Fibroblast of villous mesenchyme (primary cell): ENCODE results near the gene HOXB13. TPM values are rescaled to one million over a fixed set of nuclear protein-coding genes. Genes with fewer than 3 reads are reported as not detected.
A peak's percentile ranks its signal among the peaks of the same experiment; 100 is the strongest.

Experiments
- DNase-seq: peaks from one replicate; pipeline ENCODE4 v3.0.0-alpha.2; 2010; ENCODE audit warnings: low read depth
- H3K4me3 ChIP-seq: 2 replicates; pipeline ENCODE4 v1.5.1; 2011; ENCODE audit warnings: low read depth, mild to moderate bottlenecking, low read length
- total RNA-seq: library from RNA; depleted of rRNA; stranded (reverse); fragments of >200 nt; gene quantifications from 2 replicates; pipeline ENCODE4 v1.2.3, GENCODE V29; 2012
- TF ChIP-seq, protein P1 (sequence below): IDR thresholded peaks from 2 replicates; pipeline ENCODE4 v1.5.1; 2012; ENCODE audit warnings: low read depth, mild to moderate bottlenecking, low read length; ENCODE audit not compliant: insufficient read depth

Gene HOXB13
- under 0.01 and 0.32 TPM in 2 replicates for total RNA-seq

DNA sequence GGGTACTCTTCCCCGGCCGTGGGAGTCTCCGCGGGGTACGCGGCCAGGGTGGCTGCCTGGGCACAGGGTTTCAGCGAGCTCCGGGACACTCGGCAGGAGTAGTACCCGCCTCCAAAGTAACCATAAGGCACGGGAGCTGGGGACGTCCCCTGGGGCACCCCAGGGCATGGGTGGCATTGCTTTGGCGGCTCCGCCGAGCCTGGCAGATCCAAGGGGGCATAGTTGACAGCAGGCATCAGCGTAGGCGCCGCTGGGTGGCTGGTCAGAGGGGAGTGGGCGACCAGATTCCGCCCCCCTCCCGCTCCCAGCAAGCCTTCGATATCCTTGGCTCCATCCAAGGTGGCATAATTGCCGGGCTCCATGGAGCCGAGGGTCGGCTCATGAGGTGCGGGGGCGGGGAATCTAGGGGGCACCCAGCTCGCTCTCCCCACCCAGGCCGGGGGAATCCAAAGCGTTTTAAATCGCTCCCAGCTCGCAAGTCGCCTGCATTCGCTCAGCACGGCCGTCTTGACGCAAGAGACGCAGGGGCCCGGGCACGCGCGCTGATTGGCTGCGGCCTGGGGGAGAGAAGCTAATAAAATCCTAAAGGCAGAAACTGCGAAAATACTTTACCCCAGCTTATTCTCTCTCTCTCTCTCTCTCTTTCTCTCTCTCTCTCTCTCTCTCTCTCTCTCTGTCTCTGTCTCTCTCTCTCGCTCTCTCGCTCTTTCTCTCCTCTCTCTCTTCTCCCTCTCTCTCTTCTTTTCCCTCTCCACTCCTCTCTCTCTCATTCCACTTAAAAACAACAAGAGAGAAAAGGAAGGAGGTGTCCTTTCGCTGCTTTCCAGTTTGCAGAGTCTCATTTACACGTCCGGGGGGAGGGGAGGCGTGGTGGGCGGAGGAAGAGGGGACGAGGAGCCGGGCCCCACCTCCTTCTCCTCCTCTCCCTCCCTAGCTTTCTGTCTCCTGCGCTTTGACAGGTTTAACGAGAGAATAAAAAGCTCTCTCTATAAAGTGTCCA is at the start of gene HOXB13:
Gene HOXB13, minus strand, starts transcription at position 519 of the 1,000 bp plus-strand sequence. Its CDS starts 157 bp downstream, at position 362.
- peak; percentile 92 for DNase-seq
- TF ChIP-seq, protein P1, sequence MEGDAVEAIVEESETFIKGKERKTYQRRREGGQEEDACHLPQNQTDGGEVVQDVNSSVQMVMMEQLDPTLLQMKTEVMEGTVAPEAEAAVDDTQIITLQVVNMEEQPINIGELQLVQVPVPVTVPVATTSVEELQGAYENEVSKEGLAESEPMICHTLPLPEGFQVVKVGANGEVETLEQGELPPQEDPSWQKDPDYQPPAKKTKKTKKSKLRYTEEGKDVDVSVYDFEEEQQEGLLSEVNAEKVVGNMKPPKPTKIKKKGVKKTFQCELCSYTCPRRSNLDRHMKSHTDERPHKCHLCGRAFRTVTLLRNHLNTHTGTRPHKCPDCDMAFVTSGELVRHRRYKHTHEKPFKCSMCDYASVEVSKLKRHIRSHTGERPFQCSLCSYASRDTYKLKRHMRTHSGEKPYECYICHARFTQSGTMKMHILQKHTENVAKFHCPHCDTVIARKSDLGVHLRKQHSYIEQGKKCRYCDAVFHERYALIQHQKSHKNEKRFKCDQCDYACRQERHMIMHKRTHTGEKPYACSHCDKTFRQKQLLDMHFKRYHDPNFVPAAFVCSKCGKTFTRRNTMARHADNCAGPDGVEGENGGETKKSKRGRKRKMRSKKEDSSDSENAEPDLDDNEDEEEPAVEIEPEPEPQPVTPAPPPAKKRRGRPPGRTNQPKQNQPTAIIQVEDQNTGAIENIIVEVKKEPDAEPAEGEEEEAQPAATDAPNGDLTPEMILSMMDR: no peak
- peak within 1 kb of the TSS; percentile 68 for H3K4me3 ChIP-seq

DNA sequence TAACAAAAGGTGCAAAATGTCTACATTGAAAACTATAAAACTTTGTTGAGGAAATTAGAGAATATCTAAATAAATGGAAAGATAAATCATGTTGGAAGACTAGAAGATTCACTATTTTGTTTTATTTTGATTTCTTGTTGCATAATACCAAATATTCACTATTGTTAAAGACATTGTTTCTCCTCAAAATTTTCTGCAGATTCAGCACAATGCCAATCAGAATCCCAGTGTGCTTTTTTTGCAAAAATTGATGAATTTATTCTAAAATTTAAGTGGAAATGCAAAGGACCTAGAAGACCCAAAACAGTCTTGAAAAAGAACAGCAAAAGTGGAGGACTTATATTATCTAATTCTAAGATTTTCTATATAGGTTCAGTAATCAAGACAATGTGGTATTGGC is 48.1 kb upstream of the HOXB13 start:
- TF ChIP-seq, protein P1: no peak

DNA sequence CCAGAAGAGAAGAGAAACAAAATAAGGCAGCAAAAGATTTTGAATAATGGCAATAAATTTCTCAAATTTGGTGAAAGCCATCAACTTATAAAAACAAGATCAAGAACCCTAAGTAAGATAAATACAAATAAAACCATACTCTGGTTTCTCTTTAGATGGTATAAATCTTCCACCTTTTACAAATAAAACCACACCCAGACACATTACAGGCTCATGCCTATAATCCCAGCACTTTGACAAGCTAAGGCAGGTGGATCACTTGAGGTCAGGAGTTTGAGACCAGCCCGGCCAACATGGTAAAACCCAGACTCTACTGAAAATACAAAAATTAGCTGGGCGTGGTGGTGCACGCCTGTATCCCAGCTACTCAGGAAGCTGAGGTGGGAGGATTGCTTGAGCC is 44.7 kb upstream of the HOXB13 start:
- no peak overlapping the region for H3K4me3 ChIP-seq
- TF ChIP-seq, protein P1: no peak
- DNase-seq: no peak

More for the DNA sequence above, 48.1 kb upstream of the HOXB13 start:
- no peak for DNase-seq
- no peak overlapping the region for H3K4me3 ChIP-seq

DNA sequence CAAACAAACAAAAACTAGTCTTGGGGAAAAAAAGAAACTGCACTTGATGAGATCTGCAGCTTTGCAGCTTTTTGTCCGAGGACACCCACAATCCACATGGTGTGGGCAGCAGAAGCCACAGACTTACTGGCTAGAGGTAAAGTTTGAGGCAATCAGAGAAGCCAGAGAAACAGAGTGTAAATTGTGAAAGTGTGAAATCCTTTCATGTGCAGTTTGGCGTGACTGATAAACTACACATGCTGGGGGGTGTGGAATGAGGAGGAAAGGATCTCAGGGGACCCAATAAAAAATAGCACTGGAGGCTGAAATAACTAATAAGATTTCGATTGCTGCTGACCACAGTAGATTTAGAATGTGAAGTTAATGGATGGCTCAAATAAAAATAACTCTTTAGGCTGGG is 42.4 kb upstream of the HOXB13 start:
- DNase-seq: no peak
- TF ChIP-seq, protein P1: no peak
- no peak overlapping the region for H3K4me3 ChIP-seq

DNA sequence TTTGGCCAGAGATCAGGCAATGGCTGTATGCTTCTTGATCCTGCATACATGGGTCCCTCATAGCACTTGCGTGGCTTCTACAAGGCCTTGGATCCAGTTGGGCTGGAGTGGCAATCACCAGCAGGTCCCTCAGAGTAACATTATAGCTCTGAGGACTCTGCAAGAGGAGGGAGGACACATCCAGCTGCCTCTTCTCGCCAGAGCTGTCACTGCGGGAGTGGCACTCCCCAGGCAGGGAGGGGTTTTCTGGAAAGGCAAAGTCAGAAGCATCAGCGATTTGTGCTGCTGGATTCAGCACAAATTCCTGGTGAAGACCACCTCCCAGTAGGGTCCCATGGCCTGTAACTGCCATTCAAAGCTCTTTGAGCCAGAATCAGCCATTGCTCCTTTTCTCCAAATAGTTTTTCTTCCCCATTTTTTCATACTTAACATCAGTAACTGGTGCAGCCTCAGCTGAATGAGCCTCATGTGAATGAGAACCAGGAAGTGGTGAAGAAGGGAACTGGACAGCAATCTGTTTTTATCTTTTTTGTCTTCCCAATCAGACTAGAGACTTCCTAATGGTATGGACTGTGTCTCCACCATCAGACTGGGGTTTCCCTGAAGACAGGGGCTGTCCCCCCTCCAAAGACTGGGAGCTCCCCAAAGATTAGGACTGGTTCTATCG is 40.6 kb upstream of the HOXB13 start:
- TF ChIP-seq, protein P1: no peak
- no peak overlapping the region for H3K4me3 ChIP-seq
- no peak for DNase-seq

DNA sequence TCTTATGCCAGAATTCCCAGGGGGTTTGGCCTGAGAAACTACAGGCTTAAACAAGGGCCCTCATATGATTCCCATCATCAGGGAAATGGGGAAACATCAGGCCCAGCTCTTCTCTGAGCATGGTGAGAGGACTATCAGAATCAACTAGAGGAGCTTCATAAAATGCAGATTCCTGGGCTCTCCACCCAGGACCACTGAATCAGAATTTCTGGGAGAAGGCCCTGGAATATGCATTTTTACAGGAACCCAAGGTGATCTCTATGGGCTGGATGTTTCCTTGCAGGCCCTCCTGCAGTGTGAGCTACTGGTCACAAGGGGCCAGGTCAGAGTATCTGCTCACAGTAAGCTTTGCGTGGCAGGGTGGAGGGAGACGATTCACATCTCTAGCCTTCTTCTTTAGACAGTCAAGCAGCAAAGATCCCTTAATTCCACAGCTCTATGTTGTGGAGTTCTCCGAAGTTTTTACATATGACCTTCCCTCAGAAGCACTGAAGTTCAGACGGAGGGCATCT is 38.8 kb upstream of the HOXB13 start:
- TF ChIP-seq, protein P1: peak; percentile 25
- no peak for DNase-seq

More for the DNA sequence above, 38.8 kb upstream of the HOXB13 start:
- H3K4me3 ChIP-seq: no peak overlapping the region
